ENCODE measurements around the gene VSTM5.

VSTM5 gene

GRCh38 chr11:93829598-93829997 lies 20.8 kb downstream of the VSTM5 start:
- no peak overlapping the region for H3K4me3 ChIP-seq (ENCODE audit: low read depth, low read length)
- TF ChIP-seq CTCF (IDR thresholded peaks at IDR 0.05; ENCODE audit: low read depth, low read length) (no peak), POLR2A (IDR thresholded peaks at IDR 0.05; ENCODE audit: extremely low read depth, insufficient read length) (no peak), MAX (IDR thresholded peaks at IDR 0.05; ENCODE audit: low read depth, low read length) (no peak)
- DNase-seq (ENCODE audit: low read depth) = no peak

- no peak overlapping the region for H3K4me3 ChIP-seq (ENCODE audit: low read depth, low read length)
- DNase-seq (ENCODE audit: low read depth) = no peak
- TF ChIP-seq MAX (IDR thresholded peaks at IDR 0.05; ENCODE audit: low read depth, low read length) (no peak), MYC (IDR thresholded peaks at IDR 0.05; ENCODE audit: low read depth, low read length) (no peak), POLR2A (IDR thresholded peaks at IDR 0.05; ENCODE audit: extremely low read depth, insufficient read length) (no peak), CTCF (IDR thresholded peaks at IDR 0.05; ENCODE audit: low read depth, low read length) (no peak)
These were observed 23.1 kb downstream of the VSTM5 start for GRCh38 chr11:93827363-93827762.

GRCh38 chr11:93823210-93823609 lies 27.2 kb downstream of the VSTM5 start:
- H3K4me3 ChIP-seq (ENCODE audit: low read depth, low read length) = no peak overlapping the region
- no peak for DNase-seq (ENCODE audit: low read depth)
- no peak for TF ChIP-seq CTCF (IDR thresholded peaks at IDR 0.05; ENCODE audit: low read depth, low read length)
- TF ChIP-seq MAX (IDR thresholded peaks at IDR 0.05; ENCODE audit: low read depth, low read length) = no peak
- TF ChIP-seq MYC (IDR thresholded peaks at IDR 0.05; ENCODE audit: low read depth, low read length) = no peak
- TF ChIP-seq POLR2A (IDR thresholded peaks at IDR 0.05; ENCODE audit: extremely low read depth, insufficient read length) = no peak

GRCh38 chr11:93822359-93822758 lies 28.1 kb downstream of the VSTM5 start:
- H3K4me3 ChIP-seq (ENCODE audit: low read depth, low read length) = no peak overlapping the region
- TF ChIP-seq CTCF (IDR thresholded peaks at IDR 0.05; ENCODE audit: low read depth, low read length) (no peak), POLR2A (IDR thresholded peaks at IDR 0.05; ENCODE audit: extremely low read depth, insufficient read length) (no peak), MYC (IDR thresholded peaks at IDR 0.05; ENCODE audit: low read depth, low read length) (no peak), MAX (IDR thresholded peaks at IDR 0.05; ENCODE audit: low read depth, low read length) (no peak)
- DNase-seq (ENCODE audit: low read depth) = no peak

GRCh38 chr11:93821617-93822016 lies 28.8 kb downstream of the VSTM5 start:
- no peak for DNase-seq (ENCODE audit: low read depth)
- H3K4me3 ChIP-seq (ENCODE audit: low read depth, low read length) = no peak overlapping the region
- TF ChIP-seq MYC (IDR thresholded peaks at IDR 0.05; ENCODE audit: low read depth, low read length) = no peak
- no peak for TF ChIP-seq MAX (IDR thresholded peaks at IDR 0.05; ENCODE audit: low read depth, low read length)
- TF ChIP-seq CTCF (IDR thresholded peaks at IDR 0.05; ENCODE audit: low read depth, low read length) = no peak
- no peak for TF ChIP-seq POLR2A (IDR thresholded peaks at IDR 0.05; ENCODE audit: extremely low read depth, insufficient read length)

- no peak for TF ChIP-seq MAX (IDR thresholded peaks at IDR 0.05; ENCODE audit: low read depth, low read length)
- no peak for TF ChIP-seq CTCF (IDR thresholded peaks at IDR 0.05; ENCODE audit: low read depth, low read length)
- no peak for TF ChIP-seq POLR2A (IDR thresholded peaks at IDR 0.05; ENCODE audit: extremely low read depth, insufficient read length)
- no peak for TF ChIP-seq MYC (IDR thresholded peaks at IDR 0.05; ENCODE audit: low read depth, low read length)
- no peak for DNase-seq (ENCODE audit: low read depth)
- H3K4me3 ChIP-seq (ENCODE audit: low read depth, low read length) = no peak overlapping the region
These were observed 29.6 kb downstream of the VSTM5 start for GRCh38 chr11:93820847-93821246.

All from NB4 (cell line).